Uterus (tissue), 2 donors: ENCODE measurements around the gene SMARCAL1.

Experiments used
- POLR2A ChIP-seq, 2 donors: fragments of 450-650 bp; IDR thresholded peaks; one replicate each; pipeline ENCODE4 v1.6.1; 2016; ENCODE audit warnings: antibody characterized with exemption in 2 of 2, mild to moderate bottlenecking in 1 of 2, moderate library complexity in 1 of 2
- TF ChIP-seq, protein P1 (sequence below), 4 experiments: fragments of 200-600 bp in 2 of 4; fragments of 450-650 bp in 2 of 4; sonication (generic) in 2 of 4; IDR thresholded peaks; one replicate each; pipeline ENCODE4 v1.5.1; 2016 to 2019; ENCODE audit warnings: antibody characterized with exemption in 4 of 4, mild to moderate bottlenecking in 2 of 4, moderate library complexity in 1 of 4

DNA sequence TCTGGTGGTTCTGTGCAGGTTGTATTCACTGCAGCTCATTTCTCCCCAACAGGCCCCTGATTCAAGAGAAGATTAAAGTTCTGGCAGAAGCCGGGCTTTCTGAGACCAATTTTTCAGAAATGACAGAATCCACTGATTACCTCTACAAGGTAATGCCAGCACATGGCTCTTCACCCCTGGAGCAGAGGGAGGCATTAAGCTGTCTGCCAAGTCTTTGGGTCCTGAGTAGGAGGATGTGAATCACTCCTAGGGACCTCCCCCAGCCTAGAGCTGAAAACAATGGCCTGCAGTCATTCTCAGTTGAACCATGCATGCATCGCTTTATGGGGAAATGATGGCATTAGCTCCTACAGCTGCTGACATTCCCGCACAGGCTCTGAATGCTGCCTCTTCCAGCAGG, 65.9 kb downstream of the SMARCAL1 start:
- TF ChIP-seq, protein P1, sequence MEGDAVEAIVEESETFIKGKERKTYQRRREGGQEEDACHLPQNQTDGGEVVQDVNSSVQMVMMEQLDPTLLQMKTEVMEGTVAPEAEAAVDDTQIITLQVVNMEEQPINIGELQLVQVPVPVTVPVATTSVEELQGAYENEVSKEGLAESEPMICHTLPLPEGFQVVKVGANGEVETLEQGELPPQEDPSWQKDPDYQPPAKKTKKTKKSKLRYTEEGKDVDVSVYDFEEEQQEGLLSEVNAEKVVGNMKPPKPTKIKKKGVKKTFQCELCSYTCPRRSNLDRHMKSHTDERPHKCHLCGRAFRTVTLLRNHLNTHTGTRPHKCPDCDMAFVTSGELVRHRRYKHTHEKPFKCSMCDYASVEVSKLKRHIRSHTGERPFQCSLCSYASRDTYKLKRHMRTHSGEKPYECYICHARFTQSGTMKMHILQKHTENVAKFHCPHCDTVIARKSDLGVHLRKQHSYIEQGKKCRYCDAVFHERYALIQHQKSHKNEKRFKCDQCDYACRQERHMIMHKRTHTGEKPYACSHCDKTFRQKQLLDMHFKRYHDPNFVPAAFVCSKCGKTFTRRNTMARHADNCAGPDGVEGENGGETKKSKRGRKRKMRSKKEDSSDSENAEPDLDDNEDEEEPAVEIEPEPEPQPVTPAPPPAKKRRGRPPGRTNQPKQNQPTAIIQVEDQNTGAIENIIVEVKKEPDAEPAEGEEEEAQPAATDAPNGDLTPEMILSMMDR (IDR thresholded peaks at IDR 0.05): no peak
- no peak for TF ChIP-seq POLR2A (IDR thresholded peaks at IDR 0.05)
